Fibroblast of skin of scalp (primary cell): ENCODE data around the gene VIT.
"Not testable (repeated sequence)": the region's sequence is repeated elsewhere in the genome, so short reads cannot be mapped to it uniquely, and the experiment has no call there.

Source experiments
- DNase-seq: peaks from one replicate; pipeline ENCODE4 v3.0.0-alpha.2; 2013

The VIT gene

DNA sequence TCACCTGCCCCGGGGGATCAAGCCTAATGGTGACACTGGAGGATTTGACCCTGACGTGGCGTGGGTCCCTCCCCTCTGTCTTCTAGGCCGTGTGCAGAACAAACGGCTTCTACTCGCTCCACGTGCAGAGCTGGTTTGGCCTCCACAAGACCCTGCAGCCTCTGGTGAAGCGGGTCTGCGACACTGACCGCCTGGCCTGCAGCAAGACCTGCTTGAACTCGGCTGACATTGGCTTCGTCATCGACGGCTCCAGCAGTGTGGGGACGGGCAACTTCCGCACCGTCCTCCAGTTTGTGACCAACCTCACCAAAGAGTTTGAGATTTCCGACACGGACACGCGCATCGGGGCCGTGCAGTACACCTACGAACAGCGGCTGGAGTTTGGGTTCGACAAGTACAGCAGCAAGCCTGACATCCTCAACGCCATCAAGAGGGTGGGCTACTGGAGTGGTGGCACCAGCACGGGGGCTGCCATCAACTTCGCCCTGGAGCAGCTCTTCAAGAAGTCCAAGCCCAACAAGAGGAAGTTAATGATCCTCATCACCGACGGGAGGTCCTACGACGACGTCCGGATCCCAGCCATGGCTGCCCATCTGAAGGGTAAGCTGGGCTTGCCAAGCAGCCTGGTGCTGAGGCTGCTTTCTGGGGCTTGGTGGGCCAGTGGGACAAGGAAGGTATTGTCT, 112.0 kb downstream of the VIT start:
- DNase-seq, result no peak

DNA sequence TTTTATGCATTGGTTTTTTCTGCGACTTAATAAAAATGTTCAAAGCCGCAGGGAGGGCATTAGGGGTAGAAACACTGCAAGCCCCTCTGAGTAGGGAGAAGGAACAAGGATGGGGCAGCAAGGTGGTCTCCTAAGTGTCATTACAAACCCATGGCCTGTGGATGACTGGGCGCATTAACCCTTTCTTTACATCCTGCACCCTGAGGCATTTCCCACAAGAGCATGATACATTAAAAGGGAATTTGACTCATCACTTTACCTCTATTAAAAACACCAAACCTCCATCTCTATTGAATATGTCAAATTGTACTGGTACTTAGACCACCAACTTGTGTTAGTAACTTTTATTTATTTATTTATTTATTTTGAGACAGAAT, 112.5 kb downstream of the VIT start:
- no peak for DNase-seq

DNA sequence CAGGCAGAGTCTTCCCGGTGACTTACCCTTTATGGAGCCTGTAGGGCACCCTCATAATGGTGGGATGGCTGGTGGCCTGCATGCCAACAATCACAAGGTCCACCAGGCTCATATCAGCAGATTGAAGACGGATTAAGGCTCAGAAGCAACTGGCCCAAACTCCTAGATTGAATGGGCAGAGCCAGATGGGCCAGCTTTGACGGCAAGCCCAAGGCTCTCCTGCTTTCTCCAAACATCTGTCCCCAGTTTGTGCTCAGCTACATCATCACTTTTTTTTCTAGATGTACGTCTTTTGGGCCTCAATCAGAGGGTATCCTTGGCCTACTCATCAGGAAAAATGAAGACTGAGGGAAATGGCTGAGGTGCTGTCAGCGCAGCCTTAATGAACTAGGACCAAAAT, 114.6 kb downstream of the VIT start:
- no peak for DNase-seq

GRCh38 chr2:36812196-36812595, 115.7 kb downstream of the VIT start:
- DNase-seq, result no peak

DNA sequence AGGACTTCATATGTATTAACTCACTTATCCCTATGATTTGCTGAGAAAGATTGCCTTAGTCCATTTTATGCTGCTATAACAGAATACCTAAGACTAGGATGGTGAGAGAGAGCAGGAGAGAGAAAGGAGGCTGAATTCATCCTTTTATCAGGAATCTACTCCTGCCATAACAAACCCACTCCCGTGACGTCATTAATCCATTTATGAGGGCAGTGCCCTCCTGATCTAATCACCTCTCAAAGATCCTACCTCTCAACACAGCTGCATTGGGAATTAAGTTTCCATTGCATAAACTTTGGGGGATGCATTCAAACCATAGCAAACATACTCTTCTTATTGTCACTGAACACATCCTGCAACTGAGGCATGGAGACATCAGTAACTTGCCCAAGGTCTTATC, 122.0 kb downstream of the VIT start:
- DNase-seq, result no peak

GRCh38 chr2:36819095-36819711, 122.7 kb downstream of the VIT start:
- DNase-seq, result no peak

DNA sequence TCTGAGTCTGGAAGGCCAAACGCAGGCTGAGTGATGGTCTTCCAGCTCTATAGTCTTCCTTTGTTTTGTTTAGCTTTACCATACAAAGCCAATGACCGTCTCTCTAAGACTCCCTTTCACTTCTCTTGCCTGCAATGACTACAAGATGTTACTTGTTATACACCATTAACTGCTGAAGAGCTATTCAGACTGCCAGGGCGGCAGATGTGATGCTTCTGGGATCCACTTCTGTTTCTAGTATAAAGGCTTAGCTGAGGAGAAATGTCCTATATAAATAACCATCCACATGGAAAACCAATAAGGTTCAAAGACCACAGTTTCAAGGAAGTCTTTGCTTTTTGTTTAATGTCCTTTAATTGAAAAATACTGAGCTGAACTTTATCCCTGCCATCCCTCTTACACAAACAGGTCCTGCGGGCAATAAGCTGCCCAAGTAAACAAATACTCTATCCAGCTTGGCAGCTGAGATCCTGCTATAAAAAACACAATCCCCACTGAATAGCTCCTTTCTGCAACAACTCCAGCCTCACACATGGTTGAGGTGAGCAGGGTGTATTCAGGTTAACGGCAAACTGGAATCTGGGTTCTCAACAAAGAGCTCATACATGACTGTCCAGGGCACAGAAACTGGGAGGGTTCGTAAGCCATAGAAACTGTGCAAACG, 124.6 kb downstream of the VIT start:
- no peak for DNase-seq

- DNase-seq, result no peak
Observed at GRCh38 chr2:36823862-36824261, 127.4 kb downstream of the VIT start.

DNA sequence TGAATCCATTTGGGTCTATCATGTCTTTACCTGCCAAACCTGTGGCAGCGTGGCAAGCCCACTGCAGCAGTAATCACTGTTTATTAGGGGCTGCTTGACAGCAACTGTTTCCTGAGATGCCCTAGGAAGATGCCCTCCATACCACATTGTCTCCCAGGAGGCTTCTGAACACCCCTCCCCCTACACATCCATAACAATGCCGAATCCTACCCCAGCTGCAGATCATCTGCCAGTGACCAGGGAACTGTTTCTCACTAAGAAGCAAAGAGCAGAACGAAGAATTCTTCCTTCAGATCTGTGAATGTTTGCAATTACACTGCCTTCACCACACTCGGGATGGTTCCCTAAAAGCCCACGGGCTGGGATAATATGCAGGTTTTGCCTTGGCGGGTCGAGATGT, 127.8 kb downstream of the VIT start:
- DNase-seq, result no peak

DNA sequence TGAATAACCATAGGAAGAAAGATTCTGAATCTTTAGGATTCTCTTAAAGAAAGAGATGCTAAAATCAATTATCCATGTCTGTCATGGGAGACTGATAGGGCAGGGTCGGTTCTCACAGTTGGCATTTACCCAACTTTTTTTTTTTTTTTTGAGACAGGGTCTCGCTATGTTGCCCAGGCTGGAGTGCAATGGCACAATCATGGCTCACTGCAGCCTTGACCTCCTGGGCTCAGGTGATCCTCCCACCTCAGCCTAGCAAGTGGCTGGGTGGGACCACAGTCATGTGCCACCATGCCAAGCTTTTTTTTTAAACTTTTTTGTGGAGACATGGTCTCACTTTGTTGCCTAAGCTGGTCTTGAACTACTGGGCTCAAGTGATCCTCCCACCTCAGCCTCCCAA, 128.2 kb downstream of the VIT start:
- not testable (repeated sequence) for DNase-seq

GRCh38 chr2:36831185-36831584, 134.7 kb downstream of the VIT start:
- DNase-seq, result no peak

DNA sequence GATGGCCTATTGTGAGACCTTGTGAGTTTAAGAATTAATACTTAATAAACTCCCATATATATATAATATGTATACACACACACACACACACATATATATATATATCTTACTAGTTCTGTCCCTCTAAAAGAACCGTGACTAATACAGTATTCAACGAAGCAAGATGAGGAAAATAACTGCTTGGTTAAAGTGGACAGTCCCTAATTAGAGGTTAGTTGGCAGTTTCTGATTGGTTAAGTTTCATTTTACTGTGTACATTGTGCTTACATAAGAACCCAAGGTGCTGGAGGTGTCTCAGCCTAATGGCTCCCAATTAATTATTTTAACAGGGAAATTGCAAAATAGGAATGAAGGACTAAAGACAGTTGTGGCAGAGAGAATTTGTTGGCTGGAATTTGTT, 137.7 kb downstream of the VIT start:
- DNase-seq, result no peak

DNA sequence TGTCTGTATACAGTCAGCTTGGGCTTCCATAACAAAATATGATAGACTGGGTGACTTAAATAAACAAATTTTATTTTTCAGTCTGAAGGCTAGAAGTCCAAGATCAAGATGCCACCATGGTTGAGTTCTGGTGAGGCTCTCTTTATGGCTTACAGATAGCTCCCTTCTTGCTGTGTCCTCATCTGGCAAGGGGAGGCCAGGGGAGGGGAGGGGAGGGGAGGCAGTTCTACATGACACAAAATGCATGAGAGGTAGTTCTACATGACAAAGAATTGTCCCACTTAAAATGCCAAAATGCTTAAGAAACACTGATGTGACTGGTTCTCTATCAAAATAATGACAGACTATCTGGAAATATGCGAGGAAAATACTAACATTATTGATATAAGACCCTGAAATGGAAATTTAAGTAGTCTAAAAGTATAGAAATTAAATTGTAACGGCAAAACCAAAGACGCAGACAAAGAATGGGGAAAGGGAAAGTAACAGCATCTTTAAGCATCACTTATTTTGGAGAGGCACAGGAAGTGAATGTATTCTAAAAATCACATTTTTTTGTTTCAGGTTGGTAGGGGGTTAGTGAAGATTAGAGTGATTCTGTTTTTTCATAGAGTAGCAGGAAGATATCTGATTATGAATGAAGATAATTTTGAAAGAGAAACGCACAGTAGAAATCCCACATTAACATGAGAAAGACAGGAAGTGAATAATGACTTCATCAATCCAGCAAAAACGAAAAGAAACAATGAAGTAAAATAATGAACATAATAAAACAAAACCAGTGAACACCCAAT, 138.4 kb downstream of the VIT start:
- no peak for DNase-seq

DNA sequence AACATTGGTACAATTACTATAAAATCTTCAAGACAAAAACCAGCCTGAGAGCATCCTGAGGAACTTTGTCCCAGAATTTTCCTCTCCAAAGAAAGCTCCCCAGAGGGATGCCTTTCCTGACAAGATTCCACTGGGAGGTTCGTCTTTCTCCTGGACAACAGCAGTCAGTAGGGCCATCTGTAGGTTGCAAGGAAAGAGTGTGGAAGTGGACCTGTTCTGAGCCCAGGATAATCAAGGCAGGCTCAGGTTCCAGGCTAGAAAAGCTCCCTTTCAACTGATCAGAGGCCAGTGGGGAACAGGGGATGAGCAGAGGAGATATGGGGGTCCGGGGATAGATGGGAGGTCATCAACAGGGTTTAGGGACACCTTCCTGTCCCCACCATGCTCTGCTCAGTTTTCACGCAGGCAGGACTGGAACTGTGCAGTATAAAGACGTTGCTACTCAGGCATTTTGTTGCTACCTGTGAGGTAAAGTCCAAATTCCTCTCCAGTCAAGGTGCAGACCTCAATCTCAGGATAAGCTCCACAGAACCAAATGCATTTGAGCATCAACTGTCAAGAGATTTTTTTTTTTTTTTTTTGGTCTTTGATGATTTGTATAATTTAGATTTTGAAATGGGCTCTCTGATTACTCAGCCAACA, 143.6 kb downstream of the VIT start:
- DNase-seq, result no peak

- DNase-seq, result no peak
Observed at GRCh38 chr2:36843838-36844237, 147.3 kb downstream of the VIT start.

DNA sequence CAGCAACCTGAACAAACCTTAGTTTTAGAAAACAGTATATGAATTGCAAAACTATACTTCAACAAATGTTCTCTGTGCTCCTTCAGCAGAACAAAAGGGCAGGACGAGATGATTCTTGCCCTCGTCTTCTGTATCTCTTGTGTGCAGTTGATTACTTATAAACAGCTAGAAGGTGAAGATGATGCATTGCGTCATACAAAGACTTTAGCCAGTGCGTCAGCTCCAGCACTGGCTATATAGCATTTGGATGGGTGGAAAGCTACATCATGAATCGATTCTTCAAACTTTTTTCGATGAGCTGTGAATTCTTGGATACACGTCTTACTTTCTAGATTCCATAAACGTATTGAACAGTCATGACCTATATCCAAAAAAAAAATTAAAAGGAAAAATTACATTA, 152.8 kb downstream of the VIT start:
- DNase-seq, result no peak

DNA sequence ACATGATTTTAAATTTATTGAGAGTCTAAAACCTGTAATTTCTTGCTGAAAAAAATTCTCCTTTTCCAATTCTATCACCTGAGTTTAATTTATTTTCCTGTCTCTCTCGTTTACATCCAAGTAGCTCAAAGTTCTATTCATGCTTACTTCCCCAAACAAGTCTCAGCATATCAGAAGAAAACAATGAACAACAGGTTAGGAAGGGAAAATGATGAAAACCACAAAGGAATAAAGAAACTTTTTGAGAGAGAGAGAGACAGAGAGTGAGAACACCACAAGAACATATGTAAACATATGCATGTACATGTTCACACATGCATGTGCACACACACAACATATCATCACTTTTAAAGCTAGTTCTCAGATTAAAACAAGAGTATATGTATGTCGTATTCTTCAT, 157.7 kb downstream of the VIT start:
- no peak for DNase-seq

GRCh38 chr2:36855429-36855828, 158.9 kb downstream of the VIT start:
- no peak for DNase-seq

DNA sequence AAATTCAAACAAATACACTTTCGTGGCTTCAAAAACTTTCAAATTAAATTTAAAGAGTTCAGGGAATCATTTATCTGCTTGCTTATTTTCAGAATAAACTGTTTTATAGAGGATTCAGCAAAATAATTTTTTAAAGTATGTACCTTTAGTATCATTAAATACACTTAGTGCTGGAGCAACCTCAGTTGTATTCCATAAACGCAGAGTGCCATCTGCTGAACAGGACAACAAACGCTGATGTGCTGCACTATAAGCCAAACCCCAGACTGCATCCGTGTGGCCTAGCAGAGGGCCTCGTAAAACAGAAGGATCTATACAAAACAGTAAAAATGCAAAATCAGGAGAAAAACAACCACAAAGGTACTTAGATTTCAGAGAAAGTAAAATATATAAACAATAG, 161.2 kb downstream of the VIT start:
- DNase-seq, result no peak

GRCh38 chr2:36858551-36859365, 162.3 kb downstream of the VIT start:
- no peak for DNase-seq

DNA sequence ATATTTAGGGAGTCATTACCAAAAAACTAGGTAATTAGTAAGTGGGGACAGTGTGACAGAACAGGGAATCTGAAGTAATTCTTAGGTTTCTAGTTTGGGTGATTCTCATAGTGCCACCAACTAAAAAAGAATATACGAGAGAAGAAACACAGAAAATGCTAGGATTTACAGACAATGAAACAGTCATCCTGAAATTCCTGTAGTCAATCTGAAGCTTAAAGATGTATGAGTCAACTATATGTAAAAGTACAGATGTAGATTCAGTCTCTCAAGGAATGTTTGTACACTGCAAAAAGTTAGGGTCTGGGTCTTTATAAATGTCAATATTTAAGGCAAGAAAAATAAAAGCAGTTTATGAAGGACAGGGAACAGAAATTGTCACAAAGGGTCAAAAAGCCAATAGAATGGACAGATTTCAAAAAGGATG, 162.9 kb downstream of the VIT start:
- DNase-seq, result no peak

GRCh38 chr2:36861896-36862295, 165.4 kb downstream of the VIT start:
- no peak for DNase-seq
